ENCODE measurements around the gene GGACT.
"Not testable (repeated sequence)": the region's sequence is repeated elsewhere in the genome, so short reads cannot be mapped to it uniquely, and the experiment has no call there.

Gene GGACT

DNA sequence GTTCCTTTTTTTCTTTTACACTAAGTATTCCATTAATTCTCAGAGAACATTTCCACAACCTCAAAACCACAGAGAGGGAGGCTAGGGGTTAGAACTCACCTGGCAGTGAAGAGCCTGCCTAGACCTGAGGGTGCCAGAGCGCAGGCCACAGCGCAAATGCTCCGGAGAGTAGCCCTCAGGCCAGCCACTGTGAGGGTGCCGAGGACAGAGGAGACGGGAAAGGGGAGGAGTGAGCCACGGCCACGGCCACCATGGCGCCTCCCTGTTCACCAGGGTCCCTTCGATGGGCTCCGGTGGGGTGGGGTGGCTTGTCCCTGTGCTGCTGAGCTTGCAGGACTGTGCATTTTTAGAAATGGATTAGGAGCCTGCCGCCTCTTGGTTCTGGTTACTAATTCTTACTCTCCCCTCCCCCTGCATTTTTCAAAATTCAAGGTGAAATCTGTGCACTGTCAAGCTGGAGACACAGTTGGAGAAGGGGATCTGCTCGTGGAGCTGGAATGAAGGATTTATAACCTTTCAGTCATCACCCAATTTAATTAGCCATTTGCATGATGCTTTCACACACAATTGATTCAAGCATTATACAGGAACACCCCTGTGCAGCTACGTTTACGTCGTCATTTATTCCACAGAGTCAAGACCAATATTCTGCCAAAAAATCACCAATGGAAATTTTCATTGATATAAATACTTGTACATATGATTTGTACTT is 58.8 kb downstream of the GGACT start:
- peak; percentile 26 for DNase-seq (ENCODE audit: low spot score)

DNA sequence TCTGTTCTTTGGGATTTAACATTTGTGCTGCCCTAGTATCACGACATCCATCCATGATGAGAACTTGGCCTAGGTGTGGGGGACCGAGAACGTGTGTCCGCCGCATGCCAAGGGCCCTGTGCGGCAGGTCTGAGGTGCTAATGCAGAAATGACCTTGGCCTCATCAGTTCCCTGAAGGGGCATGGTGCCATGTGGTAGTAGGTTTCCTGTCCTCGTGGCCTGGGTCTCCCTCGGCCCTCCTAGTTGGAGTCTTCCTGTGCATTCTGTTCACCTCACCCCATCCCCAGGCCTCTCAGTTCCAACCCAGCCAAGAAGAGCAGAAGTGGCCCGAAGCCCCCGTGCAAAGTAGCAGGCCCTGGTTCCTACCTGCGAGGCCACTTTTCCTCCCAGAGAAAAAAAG is 59.8 kb downstream of the GGACT start:
- peak; percentile 53 for DNase-seq (ENCODE audit: low spot score)

DNA sequence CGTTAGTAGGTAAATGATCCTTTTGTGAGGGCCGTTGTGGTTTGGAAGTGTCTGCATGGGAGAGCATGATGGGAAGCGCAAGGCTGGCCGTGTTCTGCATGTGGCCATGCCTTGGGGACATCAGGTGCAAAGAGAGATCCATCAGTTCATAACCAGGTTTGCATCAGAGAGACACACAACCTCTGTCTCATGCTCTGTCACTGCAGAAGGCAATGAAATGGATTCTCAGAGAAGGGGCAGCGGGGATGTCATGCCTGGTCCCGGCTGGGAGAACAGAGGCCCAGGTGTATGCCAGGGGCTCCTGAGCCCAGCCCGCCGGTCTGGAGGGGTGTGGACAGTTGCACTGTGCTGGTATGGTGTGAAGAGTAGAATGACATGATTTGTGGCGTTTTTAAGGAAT is 60.2 kb downstream of the GGACT start:
- peak; percentile 17 for DNase-seq (ENCODE audit: low spot score)

DNA sequence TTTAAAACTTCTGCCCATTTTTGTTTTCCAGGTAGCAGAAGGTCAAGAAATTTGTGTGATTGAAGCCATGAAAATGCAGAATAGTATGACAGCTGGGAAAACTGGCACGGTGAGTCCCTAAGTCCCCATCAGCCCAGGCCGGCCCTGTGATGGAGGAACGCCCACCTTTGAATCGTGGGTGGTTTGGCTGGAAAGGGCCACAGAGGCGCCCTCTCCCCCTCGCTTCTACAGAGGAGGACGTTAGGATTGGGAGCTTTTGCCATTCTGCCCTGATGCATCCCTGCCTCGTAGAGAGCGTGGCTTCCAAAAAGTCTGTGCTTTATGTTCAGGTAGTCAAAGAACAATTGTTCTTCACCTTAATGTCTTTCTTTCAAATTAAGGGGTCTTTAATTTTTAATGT is 60.9 kb downstream of the GGACT start:
- no peak for DNase-seq (ENCODE audit: low spot score)

DNA sequence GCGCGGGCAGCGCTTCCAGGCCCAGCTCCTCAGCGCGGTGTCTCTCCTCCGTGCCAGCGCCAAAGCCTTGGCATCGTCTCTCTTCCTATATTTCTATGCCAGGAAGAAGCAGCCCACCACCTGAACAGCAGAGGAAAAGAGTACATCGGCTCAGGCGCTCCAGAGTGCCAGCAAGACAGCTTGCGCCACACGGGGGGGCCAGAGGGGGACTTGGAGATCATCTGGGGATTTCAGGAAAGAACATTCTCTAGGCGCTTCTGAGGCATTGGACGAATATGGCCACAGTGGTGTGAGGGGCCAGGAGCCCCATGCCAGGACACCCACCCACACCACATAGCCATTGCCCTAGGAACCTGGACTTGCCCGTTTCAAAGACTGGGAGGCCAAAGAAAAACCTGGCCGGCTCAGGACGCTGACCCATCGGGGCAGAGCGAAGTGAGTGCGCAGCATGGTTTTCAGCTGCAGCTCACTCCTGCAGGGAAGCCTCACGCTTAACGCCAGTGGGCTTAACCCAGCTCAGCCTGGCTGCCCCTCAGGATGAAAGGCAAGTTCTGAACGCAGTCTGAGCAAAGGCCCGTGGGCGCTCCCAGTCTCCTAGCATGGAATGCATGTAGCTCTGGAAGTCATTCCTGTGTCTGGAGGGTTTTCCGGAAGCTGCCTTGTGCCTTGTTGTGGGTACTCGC is 62.1 kb downstream of the GGACT start:
- DNase-seq (ENCODE audit: low spot score), result peak; percentile 55

- DNase-seq (ENCODE audit: low spot score), result peak; percentile 45
These were observed 62.9 kb downstream of the GGACT start for GRCh38 chr13:100525453-100526317.

DNA sequence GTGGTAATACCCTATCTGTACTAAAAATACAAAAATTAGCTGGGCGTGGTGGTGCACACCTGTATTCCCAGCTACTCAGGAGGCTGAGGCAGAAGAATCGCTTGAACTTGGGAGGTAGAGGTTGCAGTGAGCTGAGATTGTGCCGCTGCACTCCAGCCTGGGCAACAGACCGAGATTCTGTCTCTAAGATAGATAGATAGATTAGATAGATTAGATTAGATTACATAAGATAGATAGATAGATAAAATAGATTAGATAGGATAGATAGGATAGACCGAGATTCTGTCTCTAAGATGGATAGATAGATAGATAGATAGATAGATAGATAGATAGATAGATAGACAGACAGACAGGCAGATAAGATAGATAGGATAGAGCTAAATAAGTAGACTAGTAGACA is 63.9 kb downstream of the GGACT start:
- DNase-seq (ENCODE audit: low spot score), result not testable (repeated sequence)

GRCh38 chr13:100523981-100524386 is 64.6 kb downstream of the GGACT start:
- peak; percentile 50 for DNase-seq (ENCODE audit: low spot score)

DNA sequence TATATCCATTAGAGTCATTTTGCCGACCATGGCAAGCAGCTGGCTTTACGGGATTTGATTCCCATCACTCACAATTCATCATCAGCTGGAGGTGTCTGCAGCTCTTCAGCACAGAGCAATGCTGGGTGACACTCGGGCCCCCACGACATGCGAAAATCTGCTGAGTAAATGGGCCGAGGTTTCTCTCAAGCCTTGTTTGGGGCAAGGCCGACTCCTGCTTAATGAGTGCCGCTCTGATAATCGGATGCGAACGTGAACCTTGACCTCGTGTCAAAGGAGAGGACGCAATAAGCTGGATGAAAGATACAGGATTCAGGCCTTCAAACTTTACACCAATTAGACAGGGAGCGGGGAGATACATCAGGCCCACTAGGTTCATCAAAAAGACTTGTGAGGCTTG is 65.2 kb downstream of the GGACT start:
- DNase-seq (ENCODE audit: low spot score), result no peak

DNA sequence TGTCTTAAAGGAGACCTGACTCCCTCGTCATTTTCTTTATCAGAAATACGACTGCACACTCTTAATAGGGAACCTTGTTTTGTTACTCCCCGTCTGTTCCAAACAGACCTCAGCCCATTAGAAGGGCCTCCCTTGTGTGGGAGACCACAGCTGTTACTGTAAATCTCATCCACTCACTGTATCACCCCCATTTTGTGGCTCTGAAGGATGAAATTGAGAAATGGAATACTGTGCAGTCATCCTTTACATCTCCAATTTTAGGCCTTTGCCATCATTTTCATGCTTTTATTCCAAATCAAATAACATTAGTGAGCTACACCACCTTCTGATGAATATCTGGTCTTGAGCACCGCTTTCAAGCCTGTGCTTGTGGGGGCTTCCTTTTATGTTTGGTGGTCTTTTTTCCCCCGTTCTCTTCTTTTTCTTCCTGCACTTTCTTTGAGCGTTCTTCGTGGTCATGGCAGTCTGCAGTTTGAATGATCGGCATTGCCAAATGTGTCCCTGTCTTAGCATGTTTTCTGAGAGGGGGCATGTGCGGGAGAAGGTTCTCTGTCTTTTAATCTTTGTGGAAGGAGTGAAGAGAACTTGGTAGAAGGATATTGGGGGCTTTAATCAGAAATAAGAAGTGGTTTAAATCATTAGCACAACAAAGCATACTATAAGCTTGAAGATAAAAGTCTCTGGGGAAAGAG is 65.8 kb downstream of the GGACT start:
- DNase-seq (ENCODE audit: low spot score), result peak; percentile 8

DNA sequence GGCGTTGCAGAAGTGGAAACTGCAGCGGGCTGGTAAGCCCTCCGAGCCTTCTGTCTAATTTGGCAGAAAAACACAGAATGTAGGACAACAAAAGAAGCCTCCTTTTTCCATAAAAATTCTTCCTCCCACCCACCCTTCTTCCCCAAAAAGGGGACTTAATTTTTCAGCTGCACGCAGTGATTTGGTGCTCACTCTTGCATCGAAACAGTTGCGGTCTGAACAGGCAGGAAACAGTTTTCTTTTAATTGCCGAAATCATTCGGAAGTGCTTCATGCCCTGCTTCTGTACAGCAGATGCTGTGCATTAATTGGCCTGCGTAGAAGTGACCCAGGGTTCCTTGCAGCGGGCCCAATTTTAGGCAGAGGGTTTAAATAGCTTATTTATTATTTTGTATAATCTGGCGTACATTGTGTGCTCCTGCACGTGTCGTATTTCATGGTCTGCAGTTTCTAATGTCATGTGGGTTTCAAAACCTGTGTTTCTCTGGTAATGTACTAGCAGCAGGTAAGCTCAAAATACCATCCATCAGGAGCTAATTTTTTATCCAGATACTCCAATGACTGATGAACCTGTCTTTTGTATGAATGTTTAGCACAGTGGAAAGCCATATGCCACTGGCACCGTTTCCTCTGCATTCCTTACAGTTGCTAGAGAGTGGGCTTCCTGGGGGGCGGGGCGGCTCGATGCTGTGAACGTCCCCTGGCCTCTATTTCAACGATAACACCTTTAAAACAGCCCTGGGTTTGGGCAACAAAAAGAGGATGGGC is 66.6 kb downstream of the GGACT start:
- peak; percentile 55 for DNase-seq (ENCODE audit: low spot score)

- DNase-seq (ENCODE audit: low spot score), result peak; percentile 63
These were observed 67.4 kb downstream of the GGACT start for GRCh38 chr13:100520936-100521850.

DNA sequence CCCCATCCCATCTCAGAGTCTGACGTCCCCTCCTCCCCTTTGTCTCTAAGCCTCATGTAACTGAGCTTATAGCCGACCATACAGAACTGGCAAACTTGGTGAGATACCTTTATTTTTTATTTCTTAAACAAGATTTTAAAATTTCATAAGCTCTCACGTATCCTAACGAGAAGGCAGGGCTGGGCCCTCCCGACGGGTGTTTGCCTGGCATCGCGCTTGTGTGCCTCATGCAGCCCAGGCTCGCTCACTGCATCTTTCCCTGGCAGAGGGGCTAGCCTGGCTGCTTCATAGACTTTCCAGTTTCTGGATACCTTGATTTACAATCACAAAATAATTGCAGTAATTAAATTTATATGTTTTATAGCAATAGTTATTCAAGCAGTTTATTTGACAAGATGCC is 69.0 kb downstream of the GGACT start:
- peak; percentile 17 for DNase-seq (ENCODE audit: low spot score)

- peak; percentile 40 for DNase-seq (ENCODE audit: low spot score)
These were observed 70.1 kb downstream of the GGACT start for GRCh38 chr13:100518394-100519062.

GRCh38 chr13:100517728-100518127 is 70.9 kb downstream of the GGACT start:
- peak; percentile 8 for DNase-seq (ENCODE audit: low spot score)

DNA sequence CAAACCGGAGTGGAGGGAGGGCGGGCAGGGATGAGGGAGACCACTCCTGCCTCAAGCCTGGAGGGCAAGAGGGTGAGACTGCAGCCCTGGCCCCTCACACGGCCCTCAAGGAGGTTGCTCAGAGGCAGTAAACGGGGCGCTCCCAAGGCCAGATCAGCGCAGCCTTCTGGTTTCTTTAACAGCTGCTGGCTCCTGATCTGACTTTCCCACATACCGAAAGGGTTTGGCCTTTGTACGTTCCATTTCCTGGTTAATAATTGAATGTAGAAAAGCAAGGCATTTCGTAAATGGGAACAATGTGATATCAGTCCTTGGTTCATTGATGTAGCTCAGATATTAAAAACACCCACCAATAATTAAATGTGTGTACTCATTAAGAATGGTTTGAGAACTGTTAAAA is 71.5 kb downstream of the GGACT start:
- peak; percentile 34 for DNase-seq (ENCODE audit: low spot score)

DNA sequence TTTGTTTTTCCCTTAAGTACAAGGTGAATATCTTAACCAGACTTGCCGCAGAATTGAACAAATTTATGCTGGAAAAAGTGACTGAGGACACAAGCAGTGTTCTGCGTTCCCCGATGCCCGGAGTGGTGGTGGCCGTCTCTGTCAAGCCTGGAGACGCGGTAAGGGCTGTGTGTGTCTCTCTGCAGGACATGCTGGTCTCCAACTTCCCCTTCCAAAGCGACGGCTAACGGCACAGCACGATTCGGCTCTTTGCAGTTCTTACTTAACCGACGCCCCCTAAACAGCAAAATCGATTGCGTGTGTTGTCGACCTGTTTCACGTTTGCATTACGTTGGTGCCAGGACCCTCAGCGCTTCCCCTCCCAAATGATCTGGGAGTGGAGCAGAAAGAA is 73.2 kb downstream of the GGACT start:
- DNase-seq (ENCODE audit: low spot score), result no peak

DNA sequence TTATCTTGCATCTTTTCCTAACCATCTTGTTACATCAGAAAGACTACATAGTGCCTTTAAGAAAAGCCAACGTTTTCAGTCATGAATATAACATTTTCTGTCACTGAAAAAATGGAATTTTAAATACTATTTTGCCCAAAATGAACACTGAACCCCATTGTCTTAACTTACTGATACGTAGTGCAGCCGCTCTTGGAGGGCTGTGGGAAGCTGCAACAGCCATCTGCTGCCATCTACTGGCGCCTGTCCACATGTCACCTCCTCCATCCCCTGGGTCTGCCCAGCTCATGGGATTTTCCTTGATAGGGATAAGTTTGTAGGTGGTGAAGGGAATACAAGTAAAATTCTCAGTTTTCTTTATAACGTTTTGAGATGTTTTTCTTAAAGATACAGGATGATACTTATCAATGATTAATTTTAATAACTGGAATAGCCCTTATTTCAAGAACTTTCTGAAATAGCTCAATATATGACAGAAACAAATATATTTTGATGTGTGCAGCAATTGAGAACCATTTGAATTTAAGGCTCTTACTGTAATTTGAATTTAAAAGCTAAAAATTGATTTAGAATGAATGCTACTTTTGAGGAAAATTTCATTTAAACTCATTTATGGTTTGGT is 73.7 kb downstream of the GGACT start:
- no peak for DNase-seq (ENCODE audit: low spot score)

- no peak for DNase-seq (ENCODE audit: low spot score)
These were observed 74.5 kb downstream of the GGACT start for GRCh38 chr13:100513987-100514670.

Data from left forelimb (tissue), 1 donor.